HG02678 (cell line): ENCODE data around the gene MRPL30.
"Not testable (repeated sequence)": the region's sequence is repeated elsewhere in the genome, so short reads cannot be mapped to it uniquely, and the experiment has no call there.

Source experiments
- ATAC-seq: cut with Tn5 transposase; IDR thresholded peaks from one replicate; pipeline ENCODE4 v1.9.1; 2021; ENCODE audit warnings: mild to moderate bottlenecking, moderate library complexity; ENCODE audit not compliant: unreplicated experiment

MRPL30 gene

GRCh38 chr2:99183025-99183424, 2.0 kb downstream of the MRPL30 start:
- no peak for ATAC-seq

- ATAC-seq = no peak
These were observed 3.8 kb downstream of the MRPL30 start for GRCh38 chr2:99184811-99185210.

- ATAC-seq = no peak
These were observed 6.0 kb downstream of the MRPL30 start for GRCh38 chr2:99187011-99187410.

- no peak for ATAC-seq
These were observed 7.4 kb downstream of the MRPL30 start for GRCh38 chr2:99188357-99188756.

GRCh38 chr2:99190548-99190947, 9.6 kb downstream of the MRPL30 start:
- no peak for ATAC-seq

- not testable (repeated sequence) for ATAC-seq
These were observed 11.4 kb downstream of the MRPL30 start for GRCh38 chr2:99192364-99192763.

GRCh38 chr2:99198103-99198841, 17.3 kb downstream of the MRPL30 start:
- no peak for ATAC-seq

GRCh38 chr2:99200076-99200800, 19.3 kb downstream of the MRPL30 start:
- no peak for ATAC-seq

- ATAC-seq = no peak
These were observed 21.1 kb downstream of the MRPL30 start for GRCh38 chr2:99201959-99202678.

- no peak for ATAC-seq
These were observed 24.5 kb downstream of the MRPL30 start for GRCh38 chr2:99205491-99205890.

GRCh38 chr2:99216096-99216495, 35.1 kb downstream of the MRPL30 start:
- no peak for ATAC-seq

- ATAC-seq = no peak
These were observed 37.0 kb downstream of the MRPL30 start for GRCh38 chr2:99217929-99218501.

- ATAC-seq = not testable (repeated sequence)
These were observed 52.2 kb downstream of the MRPL30 start for GRCh38 chr2:99233177-99233576.

- ATAC-seq = no peak
These were observed 57.6 kb downstream of the MRPL30 start for GRCh38 chr2:99238599-99238998.

GRCh38 chr2:99240431-99240830, 59.4 kb downstream of the MRPL30 start:
- no peak for ATAC-seq

GRCh38 chr2:99242151-99242550, 61.2 kb downstream of the MRPL30 start:
- no peak for ATAC-seq
